ENCODE measurements around the gene PPFIA2. TPM values are rescaled to one million over a fixed set of nuclear protein-coding genes. Genes with fewer than 3 reads are reported as not detected.

Gene PPFIA2
- total RNA-seq, 4 donors from 2014 or later = 5.4 to 19.5 (median 18.5) TPM; not detected in 1

GRCh38 chr12:81570234-81570633 lies 188.9 kb downstream of the PPFIA2 start:
- H3K27me3 ChIP-seq = no peaks in the 10 kb centered on the region
- intact Hi-C loops (cut with DNase I; ENCODE audit: low total_unique reads) = no loop called here
- no peak overlapping the region for H3K4me3 ChIP-seq
- H3K4me1 ChIP-seq = no peaks in the 10 kb centered on the region
- TF ChIP-seq, protein P1, sequence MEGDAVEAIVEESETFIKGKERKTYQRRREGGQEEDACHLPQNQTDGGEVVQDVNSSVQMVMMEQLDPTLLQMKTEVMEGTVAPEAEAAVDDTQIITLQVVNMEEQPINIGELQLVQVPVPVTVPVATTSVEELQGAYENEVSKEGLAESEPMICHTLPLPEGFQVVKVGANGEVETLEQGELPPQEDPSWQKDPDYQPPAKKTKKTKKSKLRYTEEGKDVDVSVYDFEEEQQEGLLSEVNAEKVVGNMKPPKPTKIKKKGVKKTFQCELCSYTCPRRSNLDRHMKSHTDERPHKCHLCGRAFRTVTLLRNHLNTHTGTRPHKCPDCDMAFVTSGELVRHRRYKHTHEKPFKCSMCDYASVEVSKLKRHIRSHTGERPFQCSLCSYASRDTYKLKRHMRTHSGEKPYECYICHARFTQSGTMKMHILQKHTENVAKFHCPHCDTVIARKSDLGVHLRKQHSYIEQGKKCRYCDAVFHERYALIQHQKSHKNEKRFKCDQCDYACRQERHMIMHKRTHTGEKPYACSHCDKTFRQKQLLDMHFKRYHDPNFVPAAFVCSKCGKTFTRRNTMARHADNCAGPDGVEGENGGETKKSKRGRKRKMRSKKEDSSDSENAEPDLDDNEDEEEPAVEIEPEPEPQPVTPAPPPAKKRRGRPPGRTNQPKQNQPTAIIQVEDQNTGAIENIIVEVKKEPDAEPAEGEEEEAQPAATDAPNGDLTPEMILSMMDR (IDR thresholded peaks at IDR 0.05) = no peak
- TF ChIP-seq POLR2A (IDR thresholded peaks at IDR 0.05) = no peak
- no peaks in the 10 kb centered on the region for H3K9me3 ChIP-seq
- no peaks in the 10 kb centered on the region for H3K36me3 ChIP-seq
- no peak overlapping the region for H3K27ac ChIP-seq
- DNase-seq = no peak

DNA sequence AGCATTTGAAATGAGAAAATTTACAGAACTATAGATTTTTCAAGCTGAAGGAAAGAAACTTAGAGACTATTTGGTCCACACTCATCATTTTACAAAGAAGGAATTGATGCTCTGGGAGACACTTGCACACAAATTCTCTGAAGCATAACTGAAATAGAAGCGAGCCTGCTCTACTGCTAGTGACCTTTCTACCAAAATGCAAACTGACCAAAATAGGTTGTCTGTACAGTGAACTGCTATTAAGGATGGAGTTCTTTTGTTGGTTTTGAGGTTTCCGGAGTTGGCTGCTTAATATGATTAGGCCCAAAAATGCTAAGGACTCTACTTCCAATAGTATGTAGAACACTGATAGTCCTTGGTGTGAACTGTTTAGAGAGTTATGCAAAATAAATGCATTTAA lies 194.9 kb downstream of the PPFIA2 start:
- Histone ChIP-seq H3K9me3 (no peaks in the 10 kb centered on the region), H3K27ac (no peak overlapping the region), H3K36me3 (no peaks in the 10 kb centered on the region), H3K4me1 (no peaks in the 10 kb centered on the region), H3K4me3 (no peak overlapping the region), H3K27me3 (no peaks in the 10 kb centered on the region)
- TF ChIP-seq POLR2A (IDR thresholded peaks at IDR 0.05) = no peak
- TF ChIP-seq, protein P1 (IDR thresholded peaks at IDR 0.05) = no peak
- intact Hi-C loops (cut with DNase I; ENCODE audit: low total_unique reads) = no loop called here
- no peak for DNase-seq

DNA sequence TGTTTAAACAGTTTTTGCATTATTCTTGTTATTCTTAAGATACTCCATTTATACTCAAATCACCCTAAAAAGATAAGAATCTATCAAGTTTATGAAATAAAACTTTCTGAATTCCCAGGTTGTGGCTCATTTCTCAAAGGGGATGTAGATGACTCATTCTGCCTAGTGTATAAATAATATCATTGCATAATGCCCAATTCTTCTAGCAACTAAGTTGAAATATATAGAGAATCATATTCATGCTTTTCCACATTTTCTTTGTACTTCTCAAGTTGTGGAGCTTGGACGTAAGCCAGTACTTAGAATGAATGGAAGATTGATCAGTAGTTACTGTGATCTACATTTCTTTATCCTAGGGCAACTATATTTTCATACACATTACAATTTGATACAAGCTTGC lies 201.1 kb downstream of the PPFIA2 start:
- DNase-seq = no peak
- no peaks in the 10 kb centered on the region for H3K4me1 ChIP-seq
- intact Hi-C loops (cut with DNase I; ENCODE audit: low total_unique reads) = no loop called here
- no peaks in the 10 kb centered on the region for H3K9me3 ChIP-seq
- no peaks in the 10 kb centered on the region for H3K36me3 ChIP-seq
- H3K27me3 ChIP-seq = no peaks in the 10 kb centered on the region
- TF ChIP-seq, protein P1 (IDR thresholded peaks at IDR 0.05) = no peak
- no peak for TF ChIP-seq POLR2A (IDR thresholded peaks at IDR 0.05)
- H3K27ac ChIP-seq = no peak overlapping the region
- no peak overlapping the region for H3K4me3 ChIP-seq

DNA sequence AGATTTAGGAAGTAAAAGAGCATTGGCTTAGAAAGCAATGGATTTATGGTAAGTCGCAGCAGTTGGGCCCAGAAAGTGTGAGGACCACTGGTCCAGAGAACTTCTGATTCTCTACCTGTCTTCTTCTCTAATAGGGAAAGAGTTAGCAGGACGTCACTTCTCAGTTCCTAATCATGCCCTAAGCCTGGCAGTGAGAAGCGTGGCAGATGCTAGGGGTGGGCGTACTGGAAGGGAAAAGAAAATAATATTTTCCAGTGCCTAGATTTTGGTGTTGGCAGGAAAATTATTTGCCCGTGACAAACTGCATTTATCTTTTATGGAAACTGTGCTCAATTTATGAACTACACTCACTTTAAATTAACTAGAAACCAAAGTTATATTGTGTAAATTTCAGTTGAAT lies 212.3 kb downstream of the PPFIA2 start:
- no peak overlapping the region for H3K27ac ChIP-seq
- H3K4me3 ChIP-seq = no peak overlapping the region
- no peak for DNase-seq
- intact Hi-C loops (cut with DNase I; ENCODE audit: low total_unique reads) = no loop called here
- H3K27me3 ChIP-seq = no peaks in the 10 kb centered on the region
- H3K4me1 ChIP-seq = no peaks in the 10 kb centered on the region
- TF ChIP-seq, protein P1 (IDR thresholded peaks at IDR 0.05) = no peak
- TF ChIP-seq POLR2A (IDR thresholded peaks at IDR 0.05) = no peak
- no peaks in the 10 kb centered on the region for H3K9me3 ChIP-seq
- no peaks in the 10 kb centered on the region for H3K36me3 ChIP-seq

DNA sequence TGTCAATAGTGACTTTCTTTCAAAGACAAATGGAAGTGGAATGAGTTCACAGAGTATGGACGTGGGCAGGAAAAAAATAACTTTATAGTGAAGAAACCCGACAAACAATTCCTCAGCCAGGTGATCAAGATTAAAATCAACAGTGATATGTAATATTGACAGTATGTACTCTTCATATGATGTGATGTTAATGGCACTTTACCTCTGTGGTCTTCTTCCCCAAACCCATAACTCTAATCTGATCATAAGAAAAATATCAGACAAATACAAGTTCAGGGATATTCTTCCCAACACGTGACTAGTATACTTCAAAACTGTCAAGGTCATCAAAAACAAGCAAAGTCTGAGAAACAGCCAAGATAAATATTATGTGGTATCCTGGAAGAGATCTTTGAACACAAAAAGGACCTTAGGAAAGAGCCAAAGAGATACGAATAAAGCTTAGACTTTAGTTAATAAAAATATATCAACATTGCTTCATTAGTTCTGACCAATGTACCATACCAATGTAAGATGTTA lies 215.5 kb downstream of the PPFIA2 start:
- no peaks in the 10 kb centered on the region for H3K27me3 ChIP-seq
- no peaks in the 10 kb centered on the region for H3K9me3 ChIP-seq
- no peak for DNase-seq
- intact Hi-C loops (cut with DNase I; ENCODE audit: low total_unique reads) = no loop called here
- H3K36me3 ChIP-seq = no peaks in the 10 kb centered on the region
- no peak overlapping the region for H3K4me3 ChIP-seq
- no peaks in the 10 kb centered on the region for H3K4me1 ChIP-seq
- no peak overlapping the region for H3K27ac ChIP-seq
- no peak for TF ChIP-seq POLR2A (IDR thresholded peaks at IDR 0.05)
- TF ChIP-seq, protein P1 (IDR thresholded peaks at IDR 0.05) = no peak
